GM23338 (cell line): Measurements from ENCODE around the gene EPG5. TPM values are rescaled to one million over a fixed set of nuclear protein-coding genes. Genes with fewer than 3 reads are reported as not detected.

Experiments
- ATAC-seq: fragments of 200-7000 bp; cut with Tn5 transposase; 3 replicates; pipeline ENCODE4 v1.9.1; 2020
- DNase-seq: peaks from one replicate; pipeline ENCODE4 v3.0.0-alpha.2; 2015; ENCODE audit warnings: low spot score
- H2AFZ ChIP-seq: fragments of 200-600 bp; sonication (generic); 2 replicates; pipeline ENCODE4 v1.8.0; 2016; ENCODE audit warnings: antibody characterized with exemption, mild to moderate bottlenecking, moderate library complexity
- H3F3A ChIP-seq: fragments of 200-600 bp; sonication (generic); replicated peaks from 2 replicates; pipeline ENCODE4 v1.8.0; 2017; ENCODE audit warnings: antibody characterized with exemption, mixed run types, low read depth
- H3K27ac ChIP-seq: fragments of 200-600 bp; sonication (generic); 2 replicates; pipeline ENCODE4 v1.6.1; 2016; ENCODE audit warnings: low read depth
- H3K27me3 ChIP-seq: fragments of 200-600 bp; sonication (generic); 2 replicates; pipeline ENCODE4 v1.8.0; 2016; ENCODE audit warnings: mild to moderate bottlenecking, mixed run types, moderate library complexity; ENCODE audit not compliant: insufficient read depth
- H3K36me3 ChIP-seq: fragments of 200-600 bp; sonication (generic); 2 replicates; pipeline ENCODE4 v1.8.0; 2016; ENCODE audit warnings: mild to moderate bottlenecking; ENCODE audit not compliant: insufficient read depth
- H3K4me1 ChIP-seq: fragments of 200-600 bp; sonication (generic); 2 replicates; pipeline ENCODE4 v1.8.0; 2016; ENCODE audit warnings: mild to moderate bottlenecking, moderate library complexity; ENCODE audit not compliant: insufficient read depth
- H3K4me2 ChIP-seq: fragments of 200-600 bp; sonication (generic); 2 replicates; pipeline ENCODE4 v1.7.1; 2017; ENCODE audit warnings: mixed run types
- H3K4me3 ChIP-seq: fragments of 200-600 bp; sonication (generic); 2 replicates; pipeline ENCODE4 v1.6.1; 2016; ENCODE audit warnings: mixed run types
- H3K79me2 ChIP-seq: fragments of 200-600 bp; sonication (generic); replicated peaks from 2 replicates; pipeline ENCODE4 v1.8.0; 2017; ENCODE audit warnings: mild to moderate bottlenecking; ENCODE audit not compliant: insufficient read depth
- H3K9me2 ChIP-seq: fragments of 200-600 bp; sonication (generic); 2 replicates; pipeline ENCODE4 v1.8.0; 2017; ENCODE audit not compliant: insufficient read depth
- H4K20me1 ChIP-seq: fragments of 200-600 bp; sonication (generic); replicated peaks from 2 replicates; pipeline ENCODE4 v1.8.0; 2017; ENCODE audit warnings: mild to moderate bottlenecking; ENCODE audit not compliant: insufficient read depth
- H3K27ac Mint-ChIP-seq: 2 replicates; pipeline ENCODE4 v1.8.0; 2020; ENCODE audit warnings: inconsistent platforms, mild to moderate bottlenecking, moderate library complexity, mixed read lengths
- H3K27me3 Mint-ChIP-seq: 3 replicates; pipeline ENCODE4 v1.8.0; 2022; ENCODE audit warnings: low read depth, mild to moderate bottlenecking, moderate library complexity, mixed read lengths, inconsistent platforms; ENCODE audit not compliant: insufficient read depth, poor library complexity
- H3K36me3 Mint-ChIP-seq: 3 replicates; pipeline ENCODE4 v1.8.0; 2021; ENCODE audit warnings: low read depth, mild to moderate bottlenecking, inconsistent platforms, moderate library complexity, mixed read lengths
- H3K4me1 Mint-ChIP-seq: 3 replicates; pipeline ENCODE4 v1.8.0; 2020; ENCODE audit warnings: mild to moderate bottlenecking, inconsistent platforms, mixed read lengths
- H3K4me3 Mint-ChIP-seq: 3 replicates; pipeline ENCODE4 v1.8.0; 2021; ENCODE audit warnings: moderate library complexity, mild to moderate bottlenecking, inconsistent platforms, mixed read lengths
- H3K9me3 Mint-ChIP-seq: 3 replicates; pipeline ENCODE4 v1.8.0; 2020; ENCODE audit warnings: moderate library complexity, mild to moderate bottlenecking, inconsistent platforms, mixed read lengths
- CREB1 ChIP-seq: fragments of 250-450 bp; sonication (Bioruptor Pico); IDR thresholded peaks from 2 replicates; pipeline ENCODE4 v1.5.0; 2020; ENCODE audit warnings: low read depth, mild to moderate bottlenecking, moderate library complexity
- EZH2 ChIP-seq: fragments of 200-600 bp; sonication (generic); IDR thresholded peaks from one replicate; pipeline ENCODE4 v1.8.0; 2017; ENCODE audit warnings: antibody characterized with exemption, mild to moderate bottlenecking, low read depth; ENCODE audit not compliant: unreplicated experiment
- JUNB ChIP-seq: IDR thresholded peaks from one replicate; pipeline ENCODE4 v1.6.1; 2016; ENCODE audit warnings: antibody characterized with exemption; ENCODE audit not compliant: unreplicated experiment
- POLR2AphosphoS5 ChIP-seq: IDR thresholded peaks from 2 replicates; pipeline ENCODE4 v1.6.1; 2016; ENCODE audit warnings: antibody characterized with exemption, low read depth
- ZNF114 ChIP-seq: fragments of 250-450 bp; sonication (Bioruptor Pico); IDR thresholded peaks from 2 replicates; pipeline ENCODE4 v1.5.0; 2020; ENCODE audit warnings: mild to moderate bottlenecking, moderate library complexity
- polyA plus RNA-seq: library from polyadenylated mRNA; unstranded; fragments of >200 nt; fragmentation: Nextera tagmentation; extraction: Ambion mirVana; gene quantifications from 2 replicates; pipeline ENCODE4 v1.2.1, GENCODE V29; 2016
- total RNA-seq: library from RNA; depleted of rRNA; stranded (reverse); fragments of >200 nt; shearing (Covaris generic); gene quantifications from 2 replicates; pipeline ENCODE4 v1.2.3, GENCODE V29; 2014
- TF ChIP-seq, protein P1 (sequence below): fragments of 250-450 bp; sonication (Bioruptor Pico); IDR thresholded peaks from 2 replicates; pipeline ENCODE4 v1.5.0; 2020; ENCODE audit warnings: mild to moderate bottlenecking, moderate library complexity
- TF ChIP-seq, protein P2 (sequence below): IDR thresholded peaks from 2 replicates; pipeline ENCODE4 v1.6.1; 2016; ENCODE audit warnings: antibody characterized with exemption

The EPG5 gene
- total and polyA plus RNA-seq, 2 experiments from 2014 or later: 4.1 to 29.2 TPM

DNA sequence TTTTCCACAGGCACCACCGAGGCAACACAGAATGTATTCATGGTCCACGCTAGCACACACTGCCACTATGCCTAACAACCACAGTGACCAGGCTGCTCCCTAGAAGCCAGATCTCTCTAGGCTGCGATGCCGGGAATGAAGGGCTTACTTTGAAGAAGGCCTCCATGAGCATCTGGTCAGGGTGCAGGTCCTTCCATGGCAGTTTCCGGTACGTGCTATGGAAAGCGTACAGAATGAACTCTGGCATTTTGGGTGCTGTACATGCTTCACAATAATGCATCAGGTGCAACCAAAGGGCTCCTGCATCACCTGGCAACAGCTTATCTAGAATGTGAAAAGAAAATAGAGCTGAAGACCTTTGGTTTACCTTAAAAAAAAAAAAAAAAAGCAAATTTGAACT is 96.7 kb downstream of the EPG5 start (continued):
- TF ChIP-seq, protein P1, sequence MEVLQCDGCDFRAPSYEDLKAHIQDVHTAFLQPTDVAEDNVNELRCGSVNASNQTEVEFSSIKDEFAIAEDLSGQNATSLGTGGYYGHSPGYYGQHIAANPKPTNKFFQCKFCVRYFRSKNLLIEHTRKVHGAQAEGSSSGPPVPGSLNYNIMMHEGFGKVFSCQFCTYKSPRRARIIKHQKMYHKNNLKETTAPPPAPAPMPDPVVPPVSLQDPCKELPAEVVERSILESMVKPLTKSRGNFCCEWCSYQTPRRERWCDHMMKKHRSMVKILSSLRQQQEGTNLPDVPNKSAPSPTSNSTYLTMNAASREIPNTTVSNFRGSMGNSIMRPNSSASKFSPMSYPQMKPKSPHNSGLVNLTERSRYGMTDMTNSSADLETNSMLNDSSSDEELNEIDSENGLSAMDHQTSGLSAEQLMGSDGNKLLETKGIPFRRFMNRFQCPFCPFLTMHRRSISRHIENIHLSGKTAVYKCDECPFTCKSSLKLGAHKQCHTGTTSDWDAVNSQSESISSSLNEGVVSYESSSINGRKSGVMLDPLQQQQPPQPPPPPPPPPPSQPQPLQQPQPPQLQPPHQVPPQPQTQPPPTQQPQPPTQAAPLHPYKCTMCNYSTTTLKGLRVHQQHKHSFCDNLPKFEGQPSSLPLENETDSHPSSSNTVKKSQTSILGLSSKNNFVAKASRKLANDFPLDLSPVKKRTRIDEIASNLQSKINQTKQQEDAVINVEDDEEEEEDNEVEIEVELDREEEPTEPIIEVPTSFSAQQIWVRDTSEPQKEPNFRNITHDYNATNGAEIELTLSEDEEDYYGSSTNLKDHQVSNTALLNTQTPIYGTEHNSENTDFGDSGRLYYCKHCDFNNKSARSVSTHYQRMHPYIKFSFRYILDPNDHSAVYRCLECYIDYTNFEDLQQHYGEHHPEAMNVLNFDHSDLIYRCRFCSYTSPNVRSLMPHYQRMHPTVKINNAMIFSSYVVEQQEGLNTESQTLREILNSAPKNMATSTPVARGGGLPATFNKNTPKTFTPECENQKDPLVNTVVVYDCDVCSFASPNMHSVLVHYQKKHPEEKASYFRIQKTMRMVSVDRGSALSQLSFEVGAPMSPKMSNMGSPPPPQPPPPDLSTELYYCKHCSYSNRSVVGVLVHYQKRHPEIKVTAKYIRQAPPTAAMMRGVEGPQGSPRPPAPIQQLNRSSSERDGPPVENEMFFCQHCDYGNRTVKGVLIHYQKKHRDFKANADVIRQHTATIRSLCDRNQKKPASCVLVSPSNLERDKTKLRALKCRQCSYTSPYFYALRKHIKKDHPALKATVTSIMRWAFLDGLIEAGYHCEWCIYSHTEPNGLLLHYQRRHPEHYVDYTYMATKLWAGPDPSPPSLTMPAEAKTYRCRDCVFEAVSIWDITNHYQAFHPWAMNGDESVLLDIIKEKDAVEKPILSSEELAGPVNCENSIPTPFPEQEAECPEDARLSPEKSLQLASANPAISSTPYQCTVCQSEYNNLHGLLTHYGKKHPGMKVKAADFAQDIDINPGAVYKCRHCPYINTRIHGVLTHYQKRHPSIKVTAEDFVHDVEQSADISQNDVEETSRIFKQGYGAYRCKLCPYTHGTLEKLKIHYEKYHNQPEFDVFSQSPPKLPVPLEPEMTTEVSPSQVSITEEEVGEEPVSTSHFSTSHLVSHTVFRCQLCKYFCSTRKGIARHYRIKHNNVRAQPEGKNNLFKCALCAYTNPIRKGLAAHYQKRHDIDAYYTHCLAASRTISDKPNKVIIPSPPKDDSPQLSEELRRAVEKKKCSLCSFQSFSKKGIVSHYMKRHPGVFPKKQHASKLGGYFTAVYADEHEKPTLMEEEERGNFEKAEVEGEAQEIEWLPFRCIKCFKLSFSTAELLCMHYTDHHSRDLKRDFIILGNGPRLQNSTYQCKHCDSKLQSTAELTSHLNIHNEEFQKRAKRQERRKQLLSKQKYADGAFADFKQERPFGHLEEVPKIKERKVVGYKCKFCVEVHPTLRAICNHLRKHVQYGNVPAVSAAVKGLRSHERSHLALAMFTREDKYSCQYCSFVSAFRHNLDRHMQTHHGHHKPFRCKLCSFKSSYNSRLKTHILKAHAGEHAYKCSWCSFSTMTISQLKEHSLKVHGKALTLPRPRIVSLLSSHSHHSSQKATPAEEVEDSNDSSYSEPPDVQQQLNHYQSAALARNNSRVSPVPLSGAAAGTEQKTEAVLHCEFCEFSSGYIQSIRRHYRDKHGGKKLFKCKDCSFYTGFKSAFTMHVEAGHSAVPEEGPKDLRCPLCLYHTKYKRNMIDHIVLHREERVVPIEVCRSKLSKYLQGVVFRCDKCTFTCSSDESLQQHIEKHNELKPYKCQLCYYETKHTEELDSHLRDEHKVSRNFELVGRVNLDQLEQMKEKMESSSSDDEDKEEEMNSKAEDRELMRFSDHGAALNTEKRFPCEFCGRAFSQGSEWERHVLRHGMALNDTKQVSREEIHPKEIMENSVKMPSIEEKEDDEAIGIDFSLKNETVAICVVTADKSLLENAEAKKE: no peak

DNA sequence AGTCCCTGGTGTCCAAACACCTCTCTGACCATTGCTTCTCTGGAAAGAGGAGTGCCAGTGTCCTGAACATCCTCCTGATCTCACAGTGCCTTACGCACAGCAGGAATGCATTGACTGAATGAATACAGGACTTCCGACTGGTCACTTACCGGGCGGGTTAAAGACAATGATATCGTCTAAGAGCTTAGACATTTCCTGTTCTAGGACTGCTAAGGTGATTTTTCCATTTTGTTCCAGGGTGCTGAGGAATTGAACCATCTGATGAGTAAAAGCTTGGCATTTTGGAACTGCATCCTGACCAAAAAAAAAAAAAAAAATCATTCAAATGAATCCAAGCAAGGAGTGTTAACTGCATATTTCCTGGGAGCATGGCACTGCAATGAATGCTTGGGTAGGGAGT is 101.7 kb downstream of the EPG5 start:
- no peaks in the 10 kb centered on the region for H3K79me2 ChIP-seq
- Mint-ChIP-seq H3K4me1 (no peaks in the 10 kb centered on the region), H3K36me3 (peaks cover 32% of the 10 kb centered on the region), H3K27me3 (no peaks in the 10 kb centered on the region), H3K4me3 (no peak overlapping the region), H3K27ac (0 out of 2 replicates have a peak overlapping the region, but pooled peaks have one; percentile 59), H3K9me3 (no peaks in the 10 kb centered on the region)
- DNase-seq (no peak), ATAC-seq (no peak)
- no peaks in the 10 kb centered on the region for H3K9me2 ChIP-seq
- H3F3A ChIP-seq: no peaks in the 10 kb centered on the region
- H3K27ac ChIP-seq: no peak overlapping the region
- H3K4me3 ChIP-seq: no peak overlapping the region
- H3K36me3 ChIP-seq: peaks cover 5% of the 10 kb centered on the region
- H4K20me1 ChIP-seq: no peaks in the 10 kb centered on the region; the same call in 1 of the 2 replicates
- H3K4me1 ChIP-seq: no peaks in the 10 kb centered on the region
- H3K4me2 ChIP-seq: no peak overlapping the region
- no peak overlapping the region for H2AFZ ChIP-seq
- H3K27me3 ChIP-seq: no peaks in the 10 kb centered on the region
- TF ChIP-seq EZH2 (no peak), CREB1 (CRISPR knock-in tag) (no peak), JUNB (no peak), ZNF114 (CRISPR knock-in tag) (no peak), POLR2AphosphoS5 (no peak)
- TF ChIP-seq, protein P2, sequence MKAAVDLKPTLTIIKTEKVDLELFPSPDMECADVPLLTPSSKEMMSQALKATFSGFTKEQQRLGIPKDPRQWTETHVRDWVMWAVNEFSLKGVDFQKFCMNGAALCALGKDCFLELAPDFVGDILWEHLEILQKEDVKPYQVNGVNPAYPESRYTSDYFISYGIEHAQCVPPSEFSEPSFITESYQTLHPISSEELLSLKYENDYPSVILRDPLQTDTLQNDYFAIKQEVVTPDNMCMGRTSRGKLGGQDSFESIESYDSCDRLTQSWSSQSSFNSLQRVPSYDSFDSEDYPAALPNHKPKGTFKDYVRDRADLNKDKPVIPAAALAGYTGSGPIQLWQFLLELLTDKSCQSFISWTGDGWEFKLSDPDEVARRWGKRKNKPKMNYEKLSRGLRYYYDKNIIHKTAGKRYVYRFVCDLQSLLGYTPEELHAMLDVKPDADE: no peak
- TF ChIP-seq, protein P1: no peak
